Activated CD8-positive, alpha-beta memory T cell treated with anti-CD3 and anti-CD28 coated beads, Interleukin-2, amount 50 U/mL, for 4 hours (primary cell): Measurements from ENCODE around the gene USP21.
A peak's percentile ranks its signal among the peaks of the same experiment; 100 is the strongest.

Source experiments
- DNase-seq: peaks from one replicate; pipeline ENCODE4 v3.0.0-alpha.2; 2020

USP21 gene

GRCh38 chr1:161133220-161133740 lies 26.0 kb upstream of the USP21 start:
- no peak for DNase-seq

- DNase-seq, result no peak
These were observed 21.4 kb upstream of the USP21 start for GRCh38 chr1:161137881-161138280.

- DNase-seq, result no peak
These were observed 20.9 kb upstream of the USP21 start for GRCh38 chr1:161138431-161138830.

GRCh38 chr1:161139766-161140165 lies 19.5 kb upstream of the USP21 start:
- DNase-seq, result peak; percentile 45

- no peak for DNase-seq
These were observed 18.4 kb upstream of the USP21 start for GRCh38 chr1:161140755-161141400.

GRCh38 chr1:161145832-161146231 lies 13.5 kb upstream of the USP21 start:
- DNase-seq, result no peak

- no peak for DNase-seq
These were observed 6.1 kb upstream of the USP21 start for GRCh38 chr1:161153176-161153575.

GRCh38 chr1:161153682-161154337 lies 5.5 kb upstream of the USP21 start, which contains the start of gene UFC1:
TSS of gene UFC1 (plus strand) at chr1:161153978. CDS start at chr1:161153998, 20 bp downstream.
- DNase-seq, result peak; percentile 75

GRCh38 chr1:161157867-161158266 lies 1.4 kb upstream of the USP21 start:
- no peak for DNase-seq

GRCh38 chr1:161158316-161159010 lies 837 bp upstream of the USP21 start:
- no peak for DNase-seq

GRCh38 chr1:161159913-161160243 lies 578 bp downstream of the USP21 start:
- no peak for DNase-seq

- DNase-seq, result no peak
These were observed 1.4 kb downstream of the USP21 start for GRCh38 chr1:161160671-161161145.

GRCh38 chr1:161161652-161162051 lies 2.4 kb downstream of the USP21 start:
- no peak for DNase-seq

GRCh38 chr1:161162052-161162451 lies 2.8 kb downstream of the USP21 start:
- DNase-seq, result no peak

- no peak for DNase-seq
These were observed 3.5 kb downstream of the USP21 start for GRCh38 chr1:161162806-161163205.

- no peak for DNase-seq
These were observed 4.5 kb downstream of the USP21 start for GRCh38 chr1:161163793-161164192.

- no peak for DNase-seq
These were observed 5.8 kb downstream of the USP21 start for GRCh38 chr1:161164901-161165610.

- DNase-seq, result peak; percentile 85
These were observed 6.7 kb downstream of the USP21 start, which contains the start of gene PPOX for GRCh38 chr1:161165742-161166668. TSS of gene PPOX (plus strand) at chr1:161166426. CDS start at chr1:161166848, 422 bp downstream.

- no peak for DNase-seq
These were observed 7.6 kb downstream of the USP21 start for GRCh38 chr1:161166669-161167548.

- DNase-seq, result no peak
These were observed 9.6 kb downstream of the USP21 start for GRCh38 chr1:161168906-161169305.

- DNase-seq, result no peak
These were observed 11.9 kb downstream of the USP21 start for GRCh38 chr1:161171191-161171590.
